Liver (tissue), 9 donors: ENCODE measurements around the gene ANKZF1. TPM values are rescaled to one million over a fixed set of nuclear protein-coding genes. Genes with fewer than 3 reads are reported as not detected.

Experiments
- DNase-seq: peaks from one replicate; pipeline ENCODE4 v3.0.0-alpha.2; 2017; ENCODE audit warnings: low spot score
- H3K27ac ChIP-seq, 2 donors: one replicate each; pipeline ENCODE4 v1.7.0; 2013; ENCODE audit warnings: inconsistent platforms in 2 of 2, low read length in 2 of 2, control low read depth in 1 of 2, low read depth in 1 of 2, mild to moderate bottlenecking in 1 of 2
- H3K27me3 ChIP-seq, 4 donors: one replicate each; pipeline versions ENCODE4 v1.6.1 to v1.7.0; 2013; ENCODE audit warnings: low read length in 3 of 4, inconsistent platforms in 1 of 4, mild to moderate bottlenecking in 1 of 4, moderate library complexity in 1 of 4; ENCODE audit not compliant: control insufficient read depth in 4 of 4, insufficient read depth in 4 of 4
- H3K36me3 ChIP-seq, 4 donors: one replicate each; pipeline versions ENCODE4 v1.6.1 to v1.7.0; 2013; ENCODE audit warnings: low read length in 3 of 4, mild to moderate bottlenecking in 3 of 4, low read depth in 1 of 4, moderate library complexity in 1 of 4; ENCODE audit not compliant: control insufficient read depth in 4 of 4, insufficient read depth in 3 of 4
- H3K4me1 ChIP-seq, 4 donors: one replicate each; pipeline versions ENCODE4 v1.6.1 to v1.7.0; 2013; ENCODE audit warnings: low read length in 3 of 4, mild to moderate bottlenecking in 3 of 4, moderate library complexity in 1 of 4; ENCODE audit not compliant: control insufficient read depth in 4 of 4, insufficient read depth in 4 of 4
- H3K4me3 ChIP-seq, 3 donors: one replicate each; pipeline versions ENCODE4 v1.6.1 to v1.7.0; 2013; ENCODE audit warnings: low read length in 3 of 3, control low read depth in 1 of 3, low read depth in 1 of 3, mild to moderate bottlenecking in 1 of 3
- H3K9ac ChIP-seq, 2 donors: one replicate each; pipeline ENCODE4 v1.7.0; 2013; ENCODE audit warnings: low read length in 2 of 2, mild to moderate bottlenecking in 2 of 2, moderate library complexity in 2 of 2, control low read depth in 1 of 2, low read depth in 1 of 2
- H3K9me3 ChIP-seq, 4 donors: one replicate each; pipeline versions ENCODE4 v1.6.1 to v1.7.0; 2013; ENCODE audit warnings: low read length in 3 of 4; ENCODE audit not compliant: control insufficient read depth in 4 of 4
- ATF3 ChIP-seq: IDR thresholded peaks from 2 replicates; pipeline ENCODE4 v1.6.1; 2016; ENCODE audit warnings: antibody characterized with exemption
- CTCF ChIP-seq: fragments of 150-350 bp; IDR thresholded peaks from 2 replicates; pipeline ENCODE4 v1.5.1; 2017; ENCODE audit warnings: improper control_type of control experiment, low read depth, low read length; ENCODE audit not compliant: missing input control
- EGR1 ChIP-seq, 2 donors: IDR thresholded peaks; 2 replicates each; pipeline ENCODE4 v1.6.1; 2016 to 2018; ENCODE audit warnings: antibody characterized with exemption in 2 of 2, low read depth in 2 of 2
- FOXA1 ChIP-seq: IDR thresholded peaks from 2 replicates; pipeline ENCODE4 v1.6.1; 2016; ENCODE audit warnings: antibody characterized with exemption
- FOXA2 ChIP-seq: IDR thresholded peaks from 2 replicates; pipeline ENCODE4 v1.6.1; 2016; ENCODE audit warnings: antibody characterized with exemption
- GABPA ChIP-seq, 2 donors: IDR thresholded peaks in 1 of 2; conservative IDR thresholded peaks in 1 of 2; 2 replicates each; pipeline ENCODE4 v1.6.1; 2016; ENCODE audit warnings: antibody characterized with exemption in 2 of 2, mild to moderate bottlenecking in 1 of 2, moderate library complexity in 1 of 2
- HNF4A ChIP-seq, 2 donors: conservative IDR thresholded peaks; 2 replicates each; pipeline ENCODE4 v1.6.1; 2016; ENCODE audit warnings: antibody characterized with exemption in 2 of 2, mild to moderate bottlenecking in 2 of 2
- HNF4G ChIP-seq: IDR thresholded peaks from 2 replicates; pipeline ENCODE4 v1.6.1; 2016; ENCODE audit warnings: antibody characterized with exemption
- JUND ChIP-seq, 2 donors: IDR thresholded peaks; 2 replicates each; pipeline ENCODE4 v1.6.1; 2016; ENCODE audit warnings: antibody characterized with exemption in 2 of 2
- MAX ChIP-seq: IDR thresholded peaks from 2 replicates; pipeline ENCODE4 v1.6.1; 2016; ENCODE audit warnings: antibody characterized with exemption
- NR2F2 ChIP-seq: IDR thresholded peaks from 2 replicates; pipeline ENCODE4 v1.6.1; 2016; ENCODE audit warnings: antibody characterized with exemption
- RAD21 ChIP-seq, 2 donors: IDR thresholded peaks; 2 replicates each; pipeline ENCODE4 v1.6.1; 2016; ENCODE audit warnings: antibody characterized with exemption in 2 of 2, mild to moderate bottlenecking in 2 of 2
- REST ChIP-seq: IDR thresholded peaks from 2 replicates; pipeline ENCODE4 v1.6.1; 2016; ENCODE audit warnings: antibody characterized with exemption, mild to moderate bottlenecking
- RXRA ChIP-seq, 2 donors: IDR thresholded peaks; 2 replicates each; pipeline ENCODE4 v1.6.1; 2017 to 2018; ENCODE audit warnings: antibody characterized with exemption in 2 of 2, mild to moderate bottlenecking in 1 of 2
- SP1 ChIP-seq: IDR thresholded peaks from 2 replicates; pipeline ENCODE4 v1.6.1; 2018; ENCODE audit warnings: antibody characterized with exemption, mild to moderate bottlenecking
- TAF1 ChIP-seq: conservative IDR thresholded peaks from 2 replicates; pipeline ENCODE4 v1.6.1; 2016; ENCODE audit warnings: antibody characterized with exemption, mild to moderate bottlenecking
- YY1 ChIP-seq: IDR thresholded peaks from 2 replicates; pipeline ENCODE4 v1.6.1; 2016; ENCODE audit warnings: antibody characterized with exemption, mild to moderate bottlenecking
- ZBTB33 ChIP-seq: IDR thresholded peaks from 2 replicates; pipeline ENCODE4 v1.6.1; 2016; ENCODE audit warnings: antibody characterized with exemption
- WGBS: extraction: QIAGEN DNeasy Blood & Tissue Kit; methylation state at CpG from one replicate; pipeline ENCODE4 v1.1.7; 2013; 5-methylcytosine and 5-hydroxymethylcytosine counted together
- polyA plus RNA-seq, 2 donors: library from polyadenylated mRNA; stranded (reverse) in 1 of 2; unstranded in 1 of 2; fragments of 200-250 nt in 1 of 2; fragments of >200 nt in 1 of 2; fragmentation: Nextera tagmentation in 1 of 2; extraction: Ambion mirVana in 1 of 2; gene quantifications; one replicate each; pipeline versions ENCODE4 v1.2.1 to v1.2.3, GENCODE V29; 2013 to 2015
- total RNA-seq, 2 donors: library from RNA; depleted of rRNA; stranded (reverse); fragments of >200 nt; gene quantifications; one replicate each; pipeline ENCODE4 v1.2.3, GENCODE V29; 2014
- donor health status: healthy.
- donor health status: healthy.
- donor health status: healthy.
- donor health status: healthy.
- donor health status: healthy.

The ANKZF1 gene
- total and polyA plus RNA-seq, 4 donors: 9.0 to 30.6 (median 20.5) TPM

- WGBS: 94% methylated on average over 9 of the region's 9 CpGs
- no peak for TF ChIP-seq HNF4G
- TF ChIP-seq TAF1: no peak
- TF ChIP-seq MAX: no peak
- TF ChIP-seq RXRA (IDR thresholded peaks at IDR 0.05): no peak
- no peak for TF ChIP-seq SP1
- TF ChIP-seq GABPA (IDR thresholded peaks at IDR 0.05 in 1 of 2, conservative IDR thresholded peaks at IDR 0.05 in 1 of 2): no peak
- TF ChIP-seq FOXA1: no peak
- TF ChIP-seq FOXA2: no peak
- TF ChIP-seq JUND (IDR thresholded peaks at IDR 0.05): no peak
- TF ChIP-seq YY1: no peak
- no peak for TF ChIP-seq REST
- no peak for TF ChIP-seq ATF3
- no peak for TF ChIP-seq EGR1 (IDR thresholded peaks at IDR 0.05; ENCODE audit: low read depth in 2 of 2)
- TF ChIP-seq RAD21 (IDR thresholded peaks at IDR 0.05): no peak
- no peak for TF ChIP-seq ZBTB33
- TF ChIP-seq CTCF: no peak
- no peak for TF ChIP-seq HNF4A (conservative IDR thresholded peaks at IDR 0.05)
- TF ChIP-seq NR2F2: no peak
Observed at GRCh38 chr2:219210886-219211362, 18.7 kb upstream of the ANKZF1 start.

More at GRCh38 chr2:219210886-219211362, 18.7 kb upstream of the ANKZF1 start:
- Histone ChIP-seq H3K9me3 (no peaks in the 10 kb centered on the region), H3K27me3 (no peaks in the 10 kb centered on the region), H3K4me3 (no peak overlapping the region), H3K4me1 (peaks cover 3 to 26% (median 22%) of the 10 kb centered on the region in 4 donors), H3K36me3 (peaks cover 11 to 37% (median 15%) of the 10 kb centered on the region in 4 donors), H3K9ac (no peak overlapping the region), H3K27ac (no peak overlapping the region)
- DNase-seq: peak; percentile 31
